ENCODE data around the gene TAS2R38.
"Not testable (repeated sequence)": the region's sequence is repeated elsewhere in the genome, so short reads cannot be mapped to it uniquely, and the experiment has no call there.

The TAS2R38 gene

DNA sequence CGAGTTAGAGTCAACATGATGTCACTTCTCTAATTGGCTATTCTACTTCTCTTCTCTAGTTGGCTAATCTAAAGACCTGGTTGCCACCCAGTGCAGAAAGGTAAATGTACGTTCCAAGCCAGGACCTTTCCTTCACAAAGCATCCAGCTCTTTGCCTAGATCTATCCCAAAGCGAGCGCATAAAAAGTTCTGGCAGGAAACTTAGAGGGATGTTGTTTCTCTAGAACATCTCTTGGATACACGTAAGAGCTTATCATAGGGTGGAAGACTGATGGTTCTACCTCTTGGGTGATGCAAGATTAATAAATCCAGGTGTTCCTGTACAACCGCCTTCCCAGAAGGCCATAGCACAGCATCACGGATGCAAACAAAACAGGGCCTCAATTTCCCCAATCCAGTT is at the start of gene TAS2R38:
TSS of gene TAS2R38 (minus strand) at position 101 of the 400 bp plus-strand sequence. CDS start at position 17, 84 bp downstream.
- DNase-seq: no peak

- DNase-seq: no peak
Observed at GRCh38 chr7:142018154-142018553, 44.6 kb upstream of the TAS2R38 start.

GRCh38 chr7:142017451-142017850 is 43.9 kb upstream of the TAS2R38 start:
- DNase-seq: no peak

GRCh38 chr7:142012825-142013511 is 39.4 kb upstream of the TAS2R38 start:
- DNase-seq: no peak

GRCh38 chr7:142010952-142011548 is 37.5 kb upstream of the TAS2R38 start:
- DNase-seq: no peak

GRCh38 chr7:142009187-142009586 is 35.6 kb upstream of the TAS2R38 start:
- no peak for DNase-seq

DNA sequence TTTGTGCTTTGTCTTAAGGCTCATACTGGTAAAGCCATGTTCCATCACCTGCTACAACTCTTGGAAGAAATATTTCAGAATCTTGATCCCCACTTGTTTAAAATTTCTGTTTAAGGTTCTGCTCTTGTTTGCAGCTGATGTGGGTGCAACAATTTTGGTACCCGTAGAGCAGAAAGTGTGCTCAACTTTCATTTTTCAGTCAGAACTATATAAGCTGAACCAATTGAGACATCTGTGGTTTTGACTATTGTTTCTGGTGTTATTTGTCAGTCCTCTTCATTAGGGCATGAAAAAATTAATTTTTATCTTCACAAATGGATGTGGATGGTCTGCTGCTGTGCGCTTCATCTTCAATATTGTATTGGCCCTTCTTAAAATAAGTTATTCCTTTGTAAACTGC is 33.0 kb upstream of the TAS2R38 start:
- DNase-seq: no peak

- DNase-seq: no peak
Observed at GRCh38 chr7:142002179-142002578, 28.6 kb upstream of the TAS2R38 start.

DNA sequence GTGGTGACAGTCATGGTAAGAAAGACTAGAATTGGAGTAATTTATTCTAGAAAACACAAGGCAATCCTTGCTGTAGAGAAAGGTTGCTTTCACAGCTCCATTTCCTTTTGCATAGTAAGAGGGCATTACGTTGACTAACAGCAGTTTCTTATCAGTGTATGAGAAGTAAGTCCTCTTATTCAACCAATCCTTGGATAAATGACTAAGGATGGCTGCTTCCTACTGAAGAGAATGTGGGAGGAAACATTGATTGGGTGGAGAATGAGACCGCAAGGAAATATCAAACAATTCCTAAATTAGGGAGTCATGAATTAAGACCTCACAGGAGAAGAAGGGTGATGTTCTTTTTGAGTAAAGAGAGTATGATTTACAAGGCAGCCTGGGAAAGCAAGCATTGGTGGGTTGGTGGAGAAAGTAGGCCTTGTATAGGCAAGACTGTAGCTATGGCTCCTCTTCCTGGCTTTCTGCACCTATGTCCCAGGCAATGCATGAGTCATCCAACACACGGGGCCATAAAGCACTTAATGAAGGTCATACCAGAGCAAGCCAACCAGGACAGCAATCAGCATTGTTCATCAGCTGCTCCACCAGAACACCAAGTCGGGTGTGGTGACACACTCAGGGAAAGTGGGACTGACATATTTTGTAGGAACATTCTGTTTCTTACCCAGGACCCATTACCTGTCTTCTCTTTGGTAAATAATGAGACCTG is 27.7 kb upstream of the TAS2R38 start:
- no peak for DNase-seq

GRCh38 chr7:142000244-142000643 is 26.7 kb upstream of the TAS2R38 start:
- no peak for DNase-seq

DNA sequence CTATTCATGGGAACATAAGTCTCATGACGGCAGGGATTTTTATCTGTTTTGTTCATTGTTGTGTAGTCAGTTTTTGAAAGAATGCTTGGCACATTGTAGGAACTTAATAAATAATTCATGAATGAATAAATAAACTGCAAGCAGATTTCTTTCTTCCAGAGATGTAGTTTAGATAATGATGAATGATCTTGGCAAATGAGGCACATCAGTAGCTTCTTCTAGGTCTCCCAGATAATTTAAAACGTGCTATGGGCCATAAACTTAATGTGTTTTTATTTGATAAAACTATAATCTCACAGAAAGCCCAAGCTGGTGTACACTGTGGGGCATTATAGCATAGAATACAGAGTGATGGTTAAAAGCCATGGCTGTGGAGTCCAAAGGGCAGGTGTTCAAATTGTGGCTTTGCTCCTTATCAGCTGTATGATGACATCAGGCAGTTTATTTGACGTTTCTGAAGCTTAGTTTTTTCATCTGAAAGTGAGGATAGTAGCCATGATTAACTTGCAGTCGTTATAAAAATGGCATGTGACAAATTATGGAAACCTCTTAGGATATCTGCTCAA is 25.6 kb upstream of the TAS2R38 start:
- DNase-seq: no peak

DNA sequence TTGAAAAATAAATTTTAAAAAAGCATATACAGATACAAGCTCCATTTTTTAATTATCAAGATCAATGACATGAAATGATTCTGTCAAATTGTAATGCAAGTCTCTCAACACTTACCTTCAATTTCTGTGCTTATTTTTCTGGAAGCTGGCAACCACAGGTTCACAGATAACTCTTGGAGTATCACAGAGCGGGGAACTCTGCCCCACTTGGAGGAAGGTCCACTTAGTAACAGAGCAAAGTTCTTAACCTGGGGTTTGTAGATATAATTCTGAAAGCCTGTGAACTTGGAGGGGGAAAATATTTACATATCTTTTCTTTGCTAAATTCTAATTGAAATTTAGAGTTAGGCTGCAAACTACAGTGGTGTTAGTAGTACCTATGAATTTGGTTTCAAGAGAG is 19.8 kb upstream of the TAS2R38 start:
- no peak for DNase-seq

GRCh38 chr7:141992688-141993087 is 19.1 kb upstream of the TAS2R38 start:
- DNase-seq: no peak

- DNase-seq: no peak
Observed at GRCh38 chr7:141992156-141992555, 18.6 kb upstream of the TAS2R38 start.

DNA sequence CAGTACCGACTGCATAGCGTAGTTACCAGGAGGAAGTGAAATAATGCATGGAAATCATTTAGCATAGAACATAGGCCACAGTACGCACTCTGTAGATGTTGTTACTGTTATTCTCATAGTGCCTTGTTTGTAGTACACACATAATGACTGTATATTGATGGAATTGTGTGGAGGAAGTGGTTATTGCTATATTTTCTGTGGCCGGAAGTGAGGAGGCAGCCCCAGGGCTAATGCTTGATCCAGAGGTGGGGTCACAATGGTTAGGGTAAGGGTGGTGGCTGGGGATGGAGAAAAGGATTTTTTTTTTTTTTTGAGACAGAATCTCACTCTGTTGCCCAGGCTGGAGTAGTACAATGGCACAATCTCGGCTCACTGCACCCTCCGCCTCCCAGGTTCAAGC is 17.6 kb upstream of the TAS2R38 start:
- DNase-seq: no peak

GRCh38 chr7:141990011-141990725 is 16.6 kb upstream of the TAS2R38 start:
- no peak for DNase-seq

GRCh38 chr7:141987803-141988202 is 14.2 kb upstream of the TAS2R38 start:
- DNase-seq: not testable (repeated sequence)

DNA sequence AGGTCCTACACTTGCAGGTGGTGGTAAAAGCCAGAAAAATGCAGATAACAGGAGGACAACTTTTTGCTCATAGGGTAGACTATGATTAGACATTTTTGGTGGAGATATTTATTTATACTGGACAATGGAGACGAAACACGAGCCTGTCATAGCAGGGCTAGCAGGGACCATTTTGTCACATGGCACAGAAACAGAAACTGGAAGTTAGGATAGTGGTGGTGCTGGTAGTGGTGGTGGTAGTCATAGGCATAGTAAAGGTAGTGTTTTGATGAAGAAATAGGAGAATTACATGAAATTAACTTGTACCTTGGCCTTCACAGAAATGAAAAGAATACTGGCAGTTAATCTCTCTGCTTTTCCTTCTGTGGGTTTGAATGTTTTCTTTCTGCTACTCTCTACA is 13.3 kb upstream of the TAS2R38 start:
- DNase-seq: no peak

DNA sequence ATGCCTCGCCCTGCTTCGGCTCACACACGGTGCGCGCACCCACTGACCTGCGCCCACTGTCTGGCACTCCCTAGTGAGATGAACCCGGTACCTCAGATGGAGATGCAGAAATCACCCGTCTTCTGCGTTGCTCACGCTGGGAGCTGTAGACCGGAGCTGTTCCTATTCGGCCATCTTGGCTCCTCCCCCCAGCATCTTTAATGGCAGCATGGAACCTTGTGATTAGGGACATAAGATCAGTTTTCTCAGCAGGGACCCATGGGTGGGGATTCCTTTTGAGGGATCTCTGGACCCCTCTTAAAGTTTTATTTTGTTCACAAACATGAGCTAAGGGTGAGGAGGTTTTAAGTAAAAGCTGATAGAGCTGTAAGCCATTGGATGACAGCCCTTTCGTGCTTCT is 12.4 kb upstream of the TAS2R38 start:
- DNase-seq: not testable (repeated sequence)

DNA sequence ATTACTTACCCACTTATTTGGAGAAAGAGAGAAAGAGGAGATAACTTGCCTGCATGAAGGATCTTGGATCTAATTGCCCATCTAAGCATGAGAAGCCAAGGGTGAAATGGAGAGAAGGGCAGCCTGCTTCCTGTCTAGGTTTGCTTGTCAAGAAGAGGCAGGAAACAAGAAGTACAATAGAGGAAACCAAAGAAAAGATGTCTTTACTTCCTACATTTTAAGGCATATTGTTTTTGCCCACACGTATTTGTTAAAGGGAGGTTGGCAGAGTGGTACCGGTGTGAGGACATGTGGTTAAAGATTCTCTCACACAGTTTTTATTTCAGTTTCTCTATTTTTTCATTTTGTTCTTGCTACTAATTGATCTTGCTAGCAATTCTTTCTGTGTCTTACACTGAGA is 6.0 kb upstream of the TAS2R38 start:
- no peak for DNase-seq

DNA sequence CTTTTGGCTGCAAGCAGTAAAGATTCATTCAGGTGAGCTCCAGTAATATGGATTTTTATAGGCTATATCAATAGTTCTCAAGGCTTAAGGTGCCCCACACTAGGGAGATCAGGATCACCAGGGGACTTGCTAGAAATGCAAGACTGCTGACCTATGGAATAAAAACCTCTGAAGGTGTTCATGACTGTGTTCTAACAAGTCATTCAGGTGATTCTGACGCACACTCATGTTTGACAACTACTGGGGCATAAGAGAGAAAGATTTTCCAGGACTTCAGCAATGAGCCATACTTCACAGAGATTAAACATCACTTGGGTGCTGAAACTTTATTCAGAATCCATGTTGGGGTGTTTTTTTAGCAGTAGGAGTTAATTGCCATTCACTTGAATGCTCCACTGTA is 4.8 kb upstream of the TAS2R38 start:
- no peak for DNase-seq

- DNase-seq: no peak
Observed at GRCh38 chr7:141976524-141977245, 3.1 kb upstream of the TAS2R38 start.

Data from activated CD4-positive, alpha-beta T cell treated with anti-CD3 and anti-CD28 coated beads, Interleukin-2, amount 50 U/mL, for 16 hours (primary cell).